GM19452 (cell line): ENCODE data around the gene CFHR4.
"Not testable (repeated sequence)": the region's sequence is repeated elsewhere in the genome, so short reads cannot be mapped to it uniquely, and the experiment has no call there.

ENCODE experiments used
- ATAC-seq: cut with Tn5 transposase; IDR thresholded peaks from one replicate; pipeline ENCODE4 v1.9.1; 2021; ENCODE audit not compliant: unreplicated experiment

Gene CFHR4

GRCh38 chr1:196887515-196888239 is at the start of gene CFHR4:
Gene CFHR4 (plus strand): TSS chr1:196888052. CDS start chr1:196888151, 99 bp downstream.
- peak; percentile 97 for ATAC-seq

- ATAC-seq, result not testable (repeated sequence)
Observed at GRCh38 chr1:196849613-196850492, 38.0 kb upstream of the CFHR4 start.

- no peak for ATAC-seq
Observed at GRCh38 chr1:196856053-196856452, 31.8 kb upstream of the CFHR4 start.

- no peak for ATAC-seq
Observed at GRCh38 chr1:196857188-196857587, 30.7 kb upstream of the CFHR4 start.

- ATAC-seq, result no peak
Observed at GRCh38 chr1:196858811-196859210, 29.0 kb upstream of the CFHR4 start.

GRCh38 chr1:196860323-196860884 is 27.4 kb upstream of the CFHR4 start:
- no peak for ATAC-seq

- no peak for ATAC-seq
Observed at GRCh38 chr1:196861429-196861828, 26.4 kb upstream of the CFHR4 start.

- ATAC-seq, result no peak
Observed at GRCh38 chr1:196866974-196867373, 20.9 kb upstream of the CFHR4 start.

- no peak for ATAC-seq
Observed at GRCh38 chr1:196873385-196873784, 14.5 kb upstream of the CFHR4 start.

- no peak for ATAC-seq
Observed at GRCh38 chr1:196875935-196876334, 11.9 kb upstream of the CFHR4 start.

- no peak for ATAC-seq
Observed at GRCh38 chr1:196877964-196878363, 9.9 kb upstream of the CFHR4 start.

- not testable (repeated sequence) for ATAC-seq
Observed at GRCh38 chr1:196886560-196886959, 1.3 kb upstream of the CFHR4 start.

- no peak for ATAC-seq
Observed at GRCh38 chr1:196890668-196891067, 2.8 kb downstream of the CFHR4 start.

- ATAC-seq, result no peak
Observed at GRCh38 chr1:196891251-196891650, 3.4 kb downstream of the CFHR4 start.

GRCh38 chr1:196896355-196896754 is 8.5 kb downstream of the CFHR4 start:
- no peak for ATAC-seq

- no peak for ATAC-seq
Observed at GRCh38 chr1:196897158-196897828, 9.4 kb downstream of the CFHR4 start.

- ATAC-seq, result no peak
Observed at GRCh38 chr1:196902344-196902743, 14.5 kb downstream of the CFHR4 start.

GRCh38 chr1:196910215-196910614 is 22.4 kb downstream of the CFHR4 start:
- ATAC-seq, result no peak

- not testable (repeated sequence) for ATAC-seq
Observed at GRCh38 chr1:196912283-196912682, 24.4 kb downstream of the CFHR4 start.

GRCh38 chr1:196926839-196927238 is 39.0 kb downstream of the CFHR4 start:
- not testable (repeated sequence) for ATAC-seq

- ATAC-seq, result not testable (repeated sequence)
Observed at GRCh38 chr1:196932853-196933252, 45.0 kb downstream of the CFHR4 start.
